Stimulated activated CD8-positive, alpha-beta memory T cell treated with anti-CD3 and anti-CD28 coated beads, Interleukin-15, amount 100 ng/mL, for 1 hour (primary cell): Measurements from ENCODE around the gene TTC22.
A peak's percentile ranks its signal among the peaks of the same experiment; 100 is the strongest.
"Not testable (repeated sequence)": the region's sequence is repeated elsewhere in the genome, so short reads cannot be mapped to it uniquely, and the experiment has no call there.

Experiments
- DNase-seq: peaks from one replicate; pipeline ENCODE4 v3.0.0-alpha.2; 2020; ENCODE audit warnings: low read depth

Gene TTC22

GRCh38 chr1:54784066-54784465, 17.1 kb downstream of the TTC22 start:
- no peak for DNase-seq

GRCh38 chr1:54782588-54782987, 18.5 kb downstream of the TTC22 start:
- no peak for DNase-seq

- DNase-seq, result no peak
Observed at GRCh38 chr1:54782156-54782555, 19.0 kb downstream of the TTC22 start.

- DNase-seq, result no peak
Observed at GRCh38 chr1:54781023-54781723, 19.9 kb downstream of the TTC22 start.

- DNase-seq, result no peak
Observed at GRCh38 chr1:54777431-54777830, 23.7 kb downstream of the TTC22 start.

GRCh38 chr1:54777011-54777410, 24.1 kb downstream of the TTC22 start:
- DNase-seq, result no peak

GRCh38 chr1:54775828-54776721, 25.0 kb downstream of the TTC22 start:
- not testable (repeated sequence) for DNase-seq

- DNase-seq, result no peak
Observed at GRCh38 chr1:54774820-54775498, 26.2 kb downstream of the TTC22 start.

GRCh38 chr1:54772951-54773350, 28.2 kb downstream of the TTC22 start:
- DNase-seq, result no peak

- no peak for DNase-seq
Observed at GRCh38 chr1:54768093-54768492, 33.0 kb downstream of the TTC22 start.

GRCh38 chr1:54767526-54767925, 33.6 kb downstream of the TTC22 start:
- no peak for DNase-seq

- DNase-seq, result no peak
Observed at GRCh38 chr1:54766726-54767125, 34.4 kb downstream of the TTC22 start.

- no peak for DNase-seq
Observed at GRCh38 chr1:54764922-54765561, 36.1 kb downstream of the TTC22 start.

- peak; percentile 84 for DNase-seq
Observed at GRCh38 chr1:54764133-54764921, 36.8 kb downstream of the TTC22 start, which contains the start of gene PARS2. Gene PARS2, minus strand, starts transcription at chr1:54764523. Its CDS starts 5,362 bp downstream, at chr1:54759161.

- DNase-seq, result no peak
Observed at GRCh38 chr1:54763816-54764132, 37.3 kb downstream of the TTC22 start.

GRCh38 chr1:54758678-54759348, 42.3 kb downstream of the TTC22 start:
- no peak for DNase-seq

- no peak for DNase-seq
Observed at GRCh38 chr1:54757833-54758232, 43.3 kb downstream of the TTC22 start.

GRCh38 chr1:54754486-54755285, 46.4 kb downstream of the TTC22 start:
- DNase-seq, result no peak

GRCh38 chr1:54754045-54754444, 47.1 kb downstream of the TTC22 start:
- DNase-seq, result no peak

GRCh38 chr1:54751426-54751825, 49.7 kb downstream of the TTC22 start:
- DNase-seq, result no peak
